ENCODE data around the gene PPP1R8.
"Not testable (repeated sequence)": the region's sequence is repeated elsewhere in the genome, so short reads cannot be mapped to it uniquely, and the experiment has no call there.

Gene PPP1R8

DNA sequence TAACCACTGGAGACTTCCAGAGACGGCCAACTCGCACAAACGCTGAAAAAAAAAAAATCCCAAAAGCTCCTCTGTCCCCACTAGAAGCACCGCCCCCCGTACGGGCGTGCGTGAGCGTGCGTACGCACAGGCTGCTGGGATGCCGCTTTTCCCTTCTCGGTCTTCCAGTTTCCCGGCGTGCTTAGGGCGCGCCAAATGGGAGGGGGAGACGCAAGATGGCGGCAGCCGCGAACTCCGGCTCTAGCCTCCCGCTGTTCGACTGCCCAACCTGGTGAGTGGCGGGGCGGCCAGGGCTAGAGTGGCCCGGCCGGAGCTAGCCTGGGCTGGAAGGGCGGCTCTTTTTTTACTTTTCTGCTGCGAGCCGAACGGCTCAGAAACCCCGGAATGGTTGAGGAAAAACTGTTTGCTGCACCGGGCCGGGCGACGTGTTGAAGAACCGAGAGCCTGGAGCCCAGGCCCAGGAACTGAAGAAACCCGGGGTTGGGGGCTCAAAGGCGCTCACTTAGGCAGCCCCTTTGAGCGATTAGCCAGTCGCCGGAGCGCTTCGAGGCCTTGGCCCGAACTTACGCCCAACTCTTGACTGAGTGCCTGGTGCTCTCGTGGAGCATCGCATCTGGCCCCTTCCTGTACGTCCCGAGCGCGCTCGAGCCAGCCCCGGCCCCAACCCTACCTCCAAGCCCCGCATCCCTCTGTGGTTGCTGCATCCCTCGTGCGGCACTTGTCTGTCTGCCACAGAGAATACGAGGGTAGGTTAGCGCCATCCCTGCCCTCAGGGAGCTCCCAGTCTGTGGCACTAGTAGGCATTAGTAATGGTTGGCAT, at the start of gene PPP1R8:
Gene PPP1R8 (plus strand): TSS at position 162 of the 820 bp plus-strand sequence. CDS start 54 bp downstream, at position 216.
- no peak for DNase-seq

DNA sequence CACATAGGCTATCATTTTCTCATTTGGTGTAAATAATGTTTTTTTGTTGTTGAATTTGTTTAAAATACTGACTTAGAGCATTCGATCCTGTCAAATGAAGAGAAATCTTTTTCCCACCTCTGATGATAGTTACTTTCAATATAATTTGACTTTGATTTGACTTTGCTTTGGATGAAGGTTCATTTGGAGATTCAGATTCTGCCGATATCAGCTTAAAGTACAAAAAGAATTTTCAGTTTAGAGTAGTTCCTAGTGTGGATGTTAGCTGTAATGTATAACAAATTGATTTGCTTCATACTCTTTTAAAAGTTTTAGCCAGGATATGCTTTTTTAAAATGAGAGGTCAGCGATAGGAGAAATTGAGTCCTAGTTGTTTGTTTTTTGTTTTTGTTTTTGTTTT, 47.6 kb upstream of the PPP1R8 start:
- no peak for DNase-seq

DNA sequence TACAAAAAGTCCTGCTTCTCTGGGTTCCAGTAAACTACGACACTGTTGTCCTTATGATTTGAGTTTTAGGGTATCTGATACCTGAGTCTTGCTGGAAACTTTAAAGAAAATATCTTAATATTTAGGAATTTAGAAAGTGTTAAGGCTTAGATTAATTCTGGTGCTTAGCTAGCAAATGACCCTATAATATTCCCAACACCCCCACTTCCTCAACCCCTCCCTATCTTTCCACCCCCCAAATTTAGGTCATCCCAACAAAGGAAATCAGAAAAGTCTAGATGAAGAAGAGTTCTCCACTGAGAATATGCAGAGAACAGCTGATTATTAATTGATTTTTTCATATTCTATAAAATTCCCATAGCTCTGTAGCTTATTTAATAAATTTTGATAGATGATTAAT, 45.9 kb upstream of the PPP1R8 start:
- no peak for DNase-seq

DNA sequence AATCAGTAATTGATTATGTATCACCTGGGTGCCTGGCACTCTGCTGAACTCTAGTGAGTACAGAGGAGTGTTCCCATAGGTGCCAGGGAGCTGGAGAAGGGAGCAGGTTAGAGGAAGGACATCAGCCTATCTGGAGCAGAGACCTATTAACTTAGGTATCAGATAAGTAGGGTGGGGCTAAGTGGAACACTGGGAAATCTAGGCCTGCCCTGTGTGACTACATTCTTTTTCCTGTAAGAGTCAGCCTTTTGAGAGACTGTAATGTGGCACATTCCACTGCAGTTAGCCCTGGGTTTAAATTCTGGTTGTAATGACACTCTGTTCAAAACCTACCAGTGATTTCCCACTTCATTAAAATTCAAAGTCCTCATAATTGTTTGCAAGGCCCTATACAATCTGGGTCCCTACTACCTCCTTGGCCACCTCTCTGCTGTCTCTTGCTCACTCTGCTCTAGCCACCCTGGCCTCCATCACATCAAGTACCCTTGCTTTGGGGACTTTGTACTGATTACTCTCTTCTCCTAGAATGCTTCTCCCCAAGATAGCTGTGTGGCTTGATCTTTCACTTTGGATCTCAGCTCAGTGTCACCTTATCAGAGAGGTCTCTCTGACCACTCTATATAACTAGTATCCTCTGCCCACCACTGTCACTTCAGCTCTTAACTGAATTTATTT, 44.7 kb upstream of the PPP1R8 start:
- no peak for DNase-seq

DNA sequence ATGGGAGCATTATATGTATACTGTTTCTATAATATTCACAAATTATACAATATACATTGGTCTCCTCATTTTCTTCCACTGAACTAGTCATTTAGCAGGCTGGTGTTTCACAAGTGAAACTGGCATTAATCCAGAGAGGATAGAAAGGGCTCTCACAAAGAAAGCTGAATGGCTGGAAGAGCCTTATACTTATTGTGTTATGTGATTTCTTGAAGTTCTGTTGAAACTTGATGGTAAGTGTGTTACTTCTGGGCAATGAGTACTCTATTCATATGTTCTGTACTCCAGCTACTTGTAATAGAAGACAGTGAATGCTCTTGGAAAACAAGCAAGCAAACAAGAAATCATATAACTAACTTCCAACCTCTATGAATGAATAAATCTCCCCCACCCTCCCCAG, 42.7 kb upstream of the PPP1R8 start:
- no peak for DNase-seq

DNA sequence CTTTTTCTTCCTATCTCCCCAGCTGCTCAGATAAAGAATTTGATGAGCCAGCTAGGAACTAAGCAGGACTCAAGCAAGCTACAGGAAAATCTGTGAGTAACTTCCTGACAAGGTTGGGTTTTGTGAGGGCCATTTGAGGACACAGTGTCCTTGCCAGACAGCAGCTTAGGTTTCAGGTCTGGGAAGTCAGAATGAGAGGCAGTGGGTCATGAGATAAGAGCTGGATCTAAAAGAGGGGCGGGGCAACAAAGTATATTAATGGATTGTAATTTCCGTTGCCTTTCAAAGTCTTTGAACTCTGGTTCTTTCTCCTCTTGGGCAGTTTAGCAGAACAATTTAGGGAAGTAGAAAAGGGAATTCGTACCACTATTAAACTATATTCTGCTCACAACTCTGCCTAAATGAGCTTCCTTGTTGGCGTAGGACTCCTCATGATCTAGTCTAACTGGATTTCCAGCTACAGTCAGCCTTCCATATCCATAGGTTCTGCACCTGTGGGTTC, 41.0 kb upstream of the PPP1R8 start:
- no peak for DNase-seq

DNA sequence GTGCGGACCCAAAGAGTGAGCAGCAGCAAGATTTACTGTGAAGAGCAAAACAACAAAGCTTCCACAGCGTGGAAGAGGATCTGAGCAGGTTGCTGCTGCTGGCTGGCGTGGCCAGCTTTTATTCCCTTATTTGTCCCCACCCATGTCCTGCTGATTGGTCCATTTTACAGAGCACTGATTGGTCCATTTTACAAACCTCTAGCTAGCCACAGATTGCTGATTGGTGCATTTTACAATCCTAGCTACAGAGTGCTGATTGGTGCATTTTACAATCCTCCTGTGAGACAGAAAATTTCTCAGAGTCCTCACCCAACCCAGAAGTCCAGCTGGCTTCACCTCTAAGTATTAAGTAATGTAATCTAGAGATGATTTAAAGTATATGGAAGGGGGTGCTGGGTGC, 40.3 kb upstream of the PPP1R8 start:
- not testable (repeated sequence) for DNase-seq

DNA sequence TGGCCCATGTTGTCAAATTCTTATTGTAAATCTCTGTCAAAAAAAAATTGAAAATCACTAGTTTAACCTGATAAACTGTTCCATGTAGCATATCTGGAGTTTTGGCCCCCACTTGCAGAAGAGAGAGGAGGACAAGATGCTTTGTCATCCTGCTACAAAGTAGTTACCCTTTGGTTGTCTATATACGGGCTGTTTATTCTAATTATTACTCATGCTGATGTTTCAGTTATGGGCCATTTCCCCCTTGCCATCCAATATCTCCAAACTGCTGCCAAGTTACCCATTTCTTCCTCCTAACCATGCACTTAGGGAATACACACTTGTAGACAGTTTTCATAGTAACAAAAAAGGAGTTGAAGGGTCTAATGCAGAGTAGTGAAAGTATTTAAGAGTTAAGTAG, 35.0 kb upstream of the PPP1R8 start:
- DNase-seq = no peak

DNA sequence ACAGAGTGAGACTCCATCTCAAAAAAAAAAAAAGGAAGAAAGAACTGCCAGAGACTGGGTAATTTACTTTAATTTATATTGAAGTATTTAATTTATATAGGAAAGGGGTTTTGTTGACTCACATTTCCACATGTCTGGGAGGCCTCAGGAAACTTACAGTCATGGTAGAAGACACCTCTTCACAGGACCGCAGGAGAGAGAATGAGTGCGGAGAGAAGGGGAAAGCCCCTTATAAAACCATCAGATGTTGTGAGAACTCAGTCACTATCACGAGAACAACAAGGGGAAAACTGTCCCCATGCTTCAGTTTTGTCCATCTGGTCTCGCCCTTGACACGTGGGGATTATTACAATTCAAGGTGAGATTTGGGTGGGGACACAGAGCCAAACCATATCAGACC, 25.8 kb upstream of the PPP1R8 start:
- DNase-seq = no peak

DNA sequence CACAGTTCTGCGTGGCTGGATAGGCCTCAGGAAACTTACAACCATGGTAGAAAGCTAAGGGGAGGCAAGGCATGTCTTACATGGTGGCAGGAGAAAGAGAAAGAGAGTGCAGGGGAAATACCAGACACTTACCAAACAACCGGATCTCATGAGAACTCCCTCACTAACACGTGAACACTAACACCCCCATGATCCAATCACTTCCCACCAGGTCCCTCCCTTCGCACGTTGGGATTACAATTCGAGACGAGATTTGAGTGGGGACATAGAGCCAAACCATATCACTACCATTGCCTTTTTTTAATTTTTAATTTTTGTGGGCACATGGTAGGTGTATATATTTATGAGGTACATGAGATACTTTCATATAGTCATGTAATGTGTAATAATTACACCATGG, 23.8 kb upstream of the PPP1R8 start:
- DNase-seq = no peak

DNA sequence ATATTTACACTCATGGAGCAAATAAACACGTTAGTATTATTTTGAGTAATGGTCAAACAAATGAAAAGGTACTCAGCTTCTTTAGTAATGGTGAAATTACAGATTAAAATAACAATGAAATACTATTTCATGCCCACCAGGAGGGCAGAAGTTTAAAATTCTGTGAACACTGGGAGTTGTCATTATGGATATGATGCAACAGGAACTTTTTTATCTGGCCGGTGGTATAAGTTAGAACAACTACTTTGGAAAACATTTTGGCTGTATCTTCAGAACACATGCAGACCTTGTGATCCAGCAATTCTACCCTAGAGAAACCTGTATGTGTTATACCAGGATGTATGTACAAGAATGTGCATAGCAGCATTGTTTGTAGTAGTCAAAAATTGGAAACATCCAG, 23.2 kb upstream of the PPP1R8 start:
- no peak for DNase-seq

DNA sequence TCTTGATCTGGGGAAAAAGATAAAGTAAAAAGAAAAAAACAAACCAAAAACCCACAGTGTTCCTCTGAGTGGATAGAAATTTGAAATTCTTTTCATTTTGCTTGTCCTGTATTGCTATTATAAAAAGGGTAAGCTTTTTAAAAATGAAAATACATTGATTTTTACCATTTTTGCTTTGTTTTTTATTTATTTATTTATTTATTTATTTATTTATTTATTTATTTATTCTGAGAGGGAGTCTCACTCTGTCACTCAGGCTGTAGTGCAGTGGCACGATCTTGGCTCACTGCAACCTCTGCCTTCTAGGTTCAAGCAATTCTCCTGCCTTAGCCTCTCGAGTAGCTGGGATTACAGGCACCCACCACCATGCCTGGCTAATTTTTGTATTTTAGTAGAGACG, 22.5 kb upstream of the PPP1R8 start:
- DNase-seq = not testable (repeated sequence)

DNA sequence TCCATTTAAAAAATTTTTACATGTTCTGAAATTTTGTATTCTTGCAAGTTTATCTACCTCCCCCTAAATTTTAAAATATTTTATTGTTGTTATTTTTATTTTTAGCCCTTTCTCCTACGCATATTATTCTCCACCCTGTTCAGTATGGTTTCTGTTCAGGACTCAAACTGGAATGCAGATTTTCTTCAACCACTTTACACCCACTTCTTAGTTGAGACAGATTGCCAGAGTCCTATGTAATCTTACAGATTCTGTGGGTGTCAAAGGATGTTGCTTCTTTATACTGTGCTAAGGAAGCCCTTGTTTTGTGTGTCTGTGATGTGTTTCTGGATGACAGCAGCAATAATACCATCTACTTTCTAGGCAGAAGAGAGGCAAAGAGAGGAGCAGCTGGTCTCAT, 20.7 kb upstream of the PPP1R8 start:
- DNase-seq = no peak

DNA sequence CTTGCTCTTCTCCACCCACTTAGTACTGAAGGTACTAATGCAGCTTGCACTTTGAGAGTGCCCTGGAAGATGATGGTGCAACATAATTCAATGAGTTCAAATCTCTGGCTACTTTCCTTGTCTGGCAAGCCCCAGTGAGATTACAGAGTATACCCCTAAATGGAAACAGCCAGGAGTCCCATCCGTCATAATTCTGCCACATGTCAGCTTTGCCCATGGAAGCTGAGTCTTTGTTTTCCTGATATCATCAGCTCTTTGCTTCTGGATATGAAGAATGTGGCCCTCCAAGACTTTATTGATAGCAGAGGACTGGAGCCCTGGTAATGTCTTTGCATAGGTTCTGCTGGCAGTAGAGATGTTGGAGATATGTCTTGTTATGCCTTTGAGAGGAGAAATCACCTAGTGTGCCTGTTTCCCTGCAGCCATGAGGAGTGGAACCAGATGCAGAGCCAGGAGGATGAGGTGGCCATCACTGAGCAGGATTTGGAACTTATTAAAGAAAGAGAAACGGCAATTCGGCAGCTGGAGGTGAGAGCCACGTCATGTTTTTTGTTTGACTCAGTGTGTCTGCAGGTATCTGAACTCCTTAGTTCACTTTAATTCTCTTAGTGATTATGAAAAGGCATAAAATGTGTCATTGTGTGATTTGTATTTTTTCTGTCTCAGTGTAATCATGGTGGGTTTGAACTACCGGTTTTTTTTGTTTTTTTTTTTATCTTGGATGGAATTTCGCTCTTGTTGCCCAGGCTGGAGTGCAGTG, 18.7 kb upstream of the PPP1R8 start:
- no peak for DNase-seq

DNA sequence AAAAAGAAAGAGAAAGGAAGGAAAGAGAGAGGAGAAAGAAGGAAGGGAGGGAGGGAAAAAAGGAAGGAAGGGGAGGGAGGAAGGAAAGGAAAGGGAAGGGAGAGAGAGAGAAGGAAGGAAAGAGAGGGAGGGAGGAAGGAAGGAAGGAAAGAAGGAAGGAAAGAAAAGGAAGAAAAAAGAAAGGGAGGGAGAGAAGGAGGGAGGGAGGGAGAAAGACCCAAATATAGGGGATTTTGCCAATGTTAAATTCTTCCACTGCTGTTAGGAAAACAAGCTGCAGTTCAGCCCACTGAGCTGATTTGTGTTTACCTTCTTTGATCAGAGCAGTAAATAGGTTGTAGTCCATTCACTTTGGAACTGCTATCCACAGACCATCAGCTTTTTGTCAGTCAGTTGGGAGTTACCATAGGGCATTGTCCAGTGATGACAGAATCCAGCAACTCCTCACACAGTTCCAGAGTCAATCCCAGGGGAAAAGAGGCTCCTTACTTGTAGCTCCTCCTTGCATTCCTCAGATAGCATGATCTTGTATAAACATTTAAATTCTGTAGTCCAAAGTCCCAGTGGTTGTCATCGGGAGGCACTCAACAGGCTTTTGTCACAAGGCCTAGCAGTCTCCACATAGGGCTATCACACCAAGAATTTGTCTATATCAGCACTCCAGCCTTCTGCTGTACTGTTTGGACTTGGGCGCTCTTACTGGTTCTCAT, 13.5 kb upstream of the PPP1R8 start:
- DNase-seq = no peak

DNA sequence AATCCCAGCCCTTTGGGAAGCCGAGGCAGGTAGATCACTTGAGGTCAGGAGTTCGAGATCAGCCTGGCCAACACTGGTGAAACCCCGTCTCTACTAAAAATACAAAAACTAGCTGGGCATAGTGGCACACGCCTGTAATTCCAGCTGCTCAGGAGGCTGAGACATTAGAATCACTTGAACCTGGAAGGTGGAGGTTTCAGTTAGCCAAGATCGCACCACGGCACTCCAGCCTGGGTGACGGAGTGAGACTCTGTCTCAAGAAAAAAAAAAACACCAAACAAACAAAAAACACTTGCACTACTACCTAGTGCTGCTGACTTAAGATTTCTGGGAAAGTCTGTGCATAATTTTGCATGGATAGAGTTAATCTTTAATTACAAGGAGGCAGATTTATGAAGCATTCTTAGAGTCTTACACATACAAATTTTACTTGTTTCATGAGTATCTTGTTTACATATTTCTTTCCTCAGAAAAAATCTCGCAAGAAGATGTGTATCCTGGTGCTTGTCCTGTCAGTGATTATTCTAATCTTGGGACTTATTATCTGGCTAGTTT, 8.7 kb upstream of the PPP1R8 start:
- no peak for DNase-seq

DNA sequence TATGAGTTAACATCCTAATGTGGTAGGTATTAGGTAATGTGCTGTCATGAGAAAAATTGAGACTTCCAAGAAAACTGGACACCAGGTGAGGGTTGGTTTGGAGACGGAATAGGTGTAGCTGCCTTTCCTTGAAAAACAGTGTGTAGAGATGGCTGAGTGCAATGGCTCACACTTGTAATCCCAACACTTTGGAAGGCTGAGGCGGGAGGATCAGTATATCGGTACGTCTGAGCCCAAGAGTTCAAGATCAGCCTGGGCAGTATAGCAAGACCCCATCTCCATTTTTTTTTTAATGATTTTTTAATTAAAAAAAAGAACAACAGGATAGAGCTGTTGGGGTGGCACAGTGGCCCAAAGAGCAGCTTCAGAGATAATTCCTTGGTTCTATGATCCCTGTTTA, 6.8 kb upstream of the PPP1R8 start:
- DNase-seq = no peak

DNA sequence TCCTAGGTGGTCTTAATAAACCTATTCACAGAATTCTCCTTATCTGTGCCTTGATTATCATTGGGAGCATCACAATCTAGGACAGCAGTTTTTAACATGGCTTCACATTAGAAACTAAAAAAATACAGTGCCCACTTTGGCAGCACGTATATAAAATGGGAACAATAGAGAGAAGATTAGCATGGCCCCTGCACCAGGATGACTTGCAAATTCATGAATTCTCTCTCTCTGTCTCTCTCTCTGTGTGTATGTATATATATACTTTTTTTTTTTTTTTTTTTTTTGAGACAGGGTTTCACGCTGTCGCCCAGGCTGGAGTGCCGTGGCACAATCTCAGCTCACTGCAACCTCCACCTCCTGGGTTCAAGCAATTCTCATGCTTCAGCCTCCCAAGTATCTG, 6.2 kb upstream of the PPP1R8 start:
- DNase-seq = no peak

DNA sequence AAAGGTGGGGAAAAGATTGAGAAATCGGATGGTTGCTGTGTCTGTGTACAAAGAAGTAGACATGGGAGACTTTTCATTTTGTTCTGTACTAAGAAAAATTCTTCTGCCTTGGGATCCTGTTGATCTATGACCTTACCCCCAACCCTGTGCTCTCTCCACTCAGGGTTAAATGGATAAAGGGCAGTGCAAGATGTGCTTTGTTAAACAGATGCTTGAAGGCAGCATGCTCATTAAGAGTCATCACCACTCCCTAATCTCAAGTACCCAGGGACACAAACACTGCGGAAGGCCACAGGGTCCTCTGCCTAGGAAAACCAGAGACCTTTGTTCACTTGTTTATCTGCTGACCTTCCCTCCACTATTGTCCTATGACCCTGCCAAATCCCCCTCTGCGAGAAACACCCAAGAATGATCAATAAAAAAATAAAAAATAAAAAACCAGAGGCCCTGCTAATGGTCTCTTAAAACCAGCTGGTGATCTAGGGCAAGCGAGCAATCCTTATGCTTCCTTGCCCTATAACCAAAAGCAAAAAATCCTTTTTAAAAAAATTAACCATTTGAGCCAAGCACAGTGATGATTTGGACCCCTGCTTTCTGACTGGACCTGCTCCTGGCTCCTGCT, 1.1 kb upstream of the PPP1R8 start:
- DNase-seq = not testable (repeated sequence)

DNA sequence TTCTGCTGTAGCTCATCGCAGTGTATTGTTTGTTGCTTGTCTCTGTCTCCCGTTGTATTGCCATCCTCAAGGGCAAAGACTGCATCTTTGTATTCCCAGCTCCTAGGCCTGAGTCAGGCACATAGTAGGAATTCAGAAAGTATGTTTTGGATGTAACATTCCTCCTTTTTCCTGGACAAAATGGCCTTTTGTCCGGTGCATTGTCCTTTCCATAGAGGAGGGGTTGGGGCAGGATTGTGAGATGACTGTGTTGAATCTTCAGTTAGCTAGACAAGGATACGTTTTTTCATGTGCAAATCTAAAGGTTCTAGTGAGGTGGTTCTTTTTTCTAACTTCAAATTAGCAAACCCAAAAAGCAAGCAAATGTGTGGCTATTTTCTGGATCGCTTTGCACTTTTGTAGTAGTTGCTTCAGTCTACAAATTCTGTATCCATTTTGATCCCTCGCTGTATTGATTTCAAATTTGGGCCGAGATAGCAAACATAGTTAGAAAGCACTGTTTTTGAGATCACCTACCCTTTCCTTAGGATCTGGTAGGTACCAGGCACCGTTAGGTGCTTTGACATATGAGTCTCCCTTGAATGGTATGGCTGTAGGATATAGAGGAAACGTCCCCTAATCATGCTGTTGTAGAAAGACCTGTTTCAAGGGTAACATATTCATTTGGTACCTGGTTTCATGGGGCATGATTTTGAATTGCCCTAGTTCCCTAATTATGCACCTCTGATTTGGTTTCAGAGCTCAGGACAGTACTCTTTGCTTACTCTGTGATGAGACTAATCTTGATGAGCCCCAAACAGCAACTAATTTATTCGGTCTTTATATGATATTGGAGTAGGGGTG, 1.2 kb downstream of the PPP1R8 start:
- DNase-seq = no peak

DNA sequence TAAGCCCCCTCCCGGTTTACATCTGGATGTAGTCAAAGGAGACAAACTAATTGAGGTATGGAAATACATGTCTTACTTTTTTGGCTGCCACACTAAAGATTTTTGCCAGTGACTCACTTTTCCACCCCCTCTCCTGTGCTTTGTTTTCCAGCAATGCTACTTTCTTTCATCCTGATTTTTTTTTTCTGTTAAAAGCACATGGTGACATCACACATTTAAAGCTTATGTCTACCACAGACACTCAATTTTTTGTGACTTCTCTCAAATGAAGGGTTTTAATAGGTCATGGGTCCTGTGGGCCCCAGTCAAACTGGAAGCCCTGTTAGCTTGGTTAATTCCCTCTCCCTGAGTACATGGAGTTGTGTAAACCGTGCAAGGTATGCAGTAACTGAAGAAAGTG, 2.2 kb downstream of the PPP1R8 start:
- DNase-seq = no peak
